Islet precursor cell (in vitro differentiated cells): ENCODE data around the gene CCDC192.
"Not testable (repeated sequence)": the region's sequence is repeated elsewhere in the genome, so short reads cannot be mapped to it uniquely, and the experiment has no call there.

Experiments
- DNase-seq: peaks from one replicate; pipeline ENCODE4 v3.0.0-alpha.2; 2018

Gene CCDC192

GRCh38 chr5:127769386-127769785 lies 66.2 kb downstream of the CCDC192 start:
- DNase-seq = no peak

- DNase-seq = no peak
Observed at GRCh38 chr5:127770272-127770671, 67.1 kb downstream of the CCDC192 start.

GRCh38 chr5:127772531-127772930 lies 69.3 kb downstream of the CCDC192 start:
- DNase-seq = no peak

GRCh38 chr5:127774221-127774620 lies 71.0 kb downstream of the CCDC192 start:
- DNase-seq = no peak

GRCh38 chr5:127776477-127776876 lies 73.3 kb downstream of the CCDC192 start:
- no peak for DNase-seq

GRCh38 chr5:127777957-127778356 lies 74.8 kb downstream of the CCDC192 start:
- DNase-seq = no peak

GRCh38 chr5:127782450-127782849 lies 79.3 kb downstream of the CCDC192 start:
- DNase-seq = not testable (repeated sequence)

- DNase-seq = no peak
Observed at GRCh38 chr5:127785098-127785927, 82.1 kb downstream of the CCDC192 start.

- DNase-seq = no peak
Observed at GRCh38 chr5:127791439-127791838, 88.2 kb downstream of the CCDC192 start.

- DNase-seq = not testable (repeated sequence)
Observed at GRCh38 chr5:127791908-127792307, 88.7 kb downstream of the CCDC192 start.

- DNase-seq = no peak
Observed at GRCh38 chr5:127793052-127793451, 89.9 kb downstream of the CCDC192 start.

- no peak for DNase-seq
Observed at GRCh38 chr5:127793879-127794278, 90.7 kb downstream of the CCDC192 start.

- no peak for DNase-seq
Observed at GRCh38 chr5:127796211-127796610, 93.0 kb downstream of the CCDC192 start.

- no peak for DNase-seq
Observed at GRCh38 chr5:127799293-127799905, 96.2 kb downstream of the CCDC192 start.

- no peak for DNase-seq
Observed at GRCh38 chr5:127801751-127802476, 98.7 kb downstream of the CCDC192 start.

- DNase-seq = no peak
Observed at GRCh38 chr5:127802477-127802865, 99.3 kb downstream of the CCDC192 start.

- no peak for DNase-seq
Observed at GRCh38 chr5:127804886-127805426, 101.8 kb downstream of the CCDC192 start.

- no peak for DNase-seq
Observed at GRCh38 chr5:127805448-127805847, 102.3 kb downstream of the CCDC192 start.

GRCh38 chr5:127806776-127807175 lies 103.6 kb downstream of the CCDC192 start:
- DNase-seq = no peak

GRCh38 chr5:127809533-127809932 lies 106.3 kb downstream of the CCDC192 start:
- DNase-seq = no peak

- DNase-seq = no peak
Observed at GRCh38 chr5:127810017-127810416, 106.8 kb downstream of the CCDC192 start.

- no peak for DNase-seq
Observed at GRCh38 chr5:127810707-127811490, 107.7 kb downstream of the CCDC192 start.

- DNase-seq = no peak
Observed at GRCh38 chr5:127812570-127812969, 109.4 kb downstream of the CCDC192 start.
